Right lobe of liver (tissue), 4 donors: ENCODE results near the gene FOXP1.

Experiments used
- CTCF ChIP-seq, 4 donors: fragments of 200-600 bp in 3 of 4; fragments of 450-650 bp in 1 of 4; IDR thresholded peaks; one replicate each; pipeline versions ENCODE4 v1.5.1 to v1.8.0; 2016 to 2022; ENCODE audit warnings: antibody characterized with exemption in 4 of 4, mild to moderate bottlenecking in 2 of 4
- POLR2A ChIP-seq: fragments of 450-650 bp; IDR thresholded peaks from one replicate; pipeline ENCODE4 v1.6.1; 2017; ENCODE audit warnings: antibody characterized with exemption, mild to moderate bottlenecking
- donor health status: DM: no; HTN: no; CAD: no.
- donor health status: DM: no; HTN: no; CAD: no.
- donor health status: DM: no; HTN: yes; CAD: no.

- TF ChIP-seq CTCF (IDR thresholded peaks at IDR 0.05) (no peak), POLR2A (no peak)
These were observed 494.2 kb downstream of the FOXP1 start for GRCh38 chr3:71089271-71089847.
